ENCODE data around the gene ADAMTSL1. TPM values are rescaled to one million over a fixed set of nuclear protein-coding genes. Genes with fewer than 3 reads are reported as not detected.

ADAMTSL1 gene
- polyA plus RNA-seq, 10 donors = 10.8 to 27.8 (median 16.3) TPM

- DNase-seq = no peak
These were observed 80.3 kb downstream of the ADAMTSL1 start for GRCh38 chr9:18554244-18554643.

- DNase-seq = peak in 2 of 3 donors; percentile 42 to 74
These were observed 81.3 kb downstream of the ADAMTSL1 start for GRCh38 chr9:18555105-18555883.

- DNase-seq = no peak
These were observed 90.3 kb downstream of the ADAMTSL1 start for GRCh38 chr9:18564018-18564880.

GRCh38 chr9:18566121-18566520 lies 92.2 kb downstream of the ADAMTSL1 start:
- peak in 1 of 3 donors; percentile 59 for DNase-seq

- peak in 1 of 3 donors; percentile 52 for DNase-seq
These were observed 95.0 kb downstream of the ADAMTSL1 start for GRCh38 chr9:18568973-18569372.

GRCh38 chr9:18569941-18570630 lies 96.1 kb downstream of the ADAMTSL1 start:
- DNase-seq = peak in 1 of 3 donors; percentile 41

- no peak for DNase-seq
These were observed 99.1 kb downstream of the ADAMTSL1 start for GRCh38 chr9:18573021-18573556.

GRCh38 chr9:18575686-18576085 lies 101.7 kb downstream of the ADAMTSL1 start:
- no peak for DNase-seq

GRCh38 chr9:18579536-18579935 lies 105.6 kb downstream of the ADAMTSL1 start:
- DNase-seq = no peak

- peak in 1 of 3 donors; percentile 26 for DNase-seq
These were observed 106.2 kb downstream of the ADAMTSL1 start for GRCh38 chr9:18580151-18580550.

- DNase-seq = no peak
These were observed 112.0 kb downstream of the ADAMTSL1 start for GRCh38 chr9:18585996-18586395.

- DNase-seq = peak in 1 of 3 donors; percentile 56
These were observed 114.0 kb downstream of the ADAMTSL1 start for GRCh38 chr9:18588002-18588401.

GRCh38 chr9:18591261-18591660 lies 117.3 kb downstream of the ADAMTSL1 start:
- DNase-seq = no peak

- DNase-seq = no peak
These were observed 120.9 kb downstream of the ADAMTSL1 start for GRCh38 chr9:18594837-18595236.

GRCh38 chr9:18595597-18595996 lies 121.6 kb downstream of the ADAMTSL1 start:
- DNase-seq = peak in 1 of 3 donors; percentile 52

- DNase-seq = peak in 1 of 3 donors; percentile 59
These were observed 123.0 kb downstream of the ADAMTSL1 start for GRCh38 chr9:18596920-18597319.

- no peak for DNase-seq
These were observed 125.0 kb downstream of the ADAMTSL1 start for GRCh38 chr9:18598969-18599368.

- DNase-seq = no peak
These were observed 127.1 kb downstream of the ADAMTSL1 start for GRCh38 chr9:18601026-18601425.

- DNase-seq = no peak
These were observed 128.0 kb downstream of the ADAMTSL1 start for GRCh38 chr9:18601956-18602355.

GRCh38 chr9:18604767-18605730 lies 131.1 kb downstream of the ADAMTSL1 start:
- no peak for DNase-seq

- DNase-seq = peak in 2 of 3 donors; percentile 44 to 78
These were observed 131.8 kb downstream of the ADAMTSL1 start for GRCh38 chr9:18605766-18606180.
